Thyroid gland (tissue), 4 donors: ENCODE measurements around the gene SNAPC5.

Experiments
- POLR2A ChIP-seq, 2 donors: fragments of 450-650 bp; IDR thresholded peaks; one replicate each; pipeline ENCODE4 v1.6.1; 2017; ENCODE audit warnings: antibody characterized with exemption in 2 of 2, mild to moderate bottlenecking in 2 of 2, moderate library complexity in 1 of 2
- TF ChIP-seq, protein P1 (sequence below), 6 experiments: fragments of 200-600 bp in 3 of 6; fragments of 450-650 bp in 3 of 6; sonication (generic) in 3 of 6; IDR thresholded peaks; one replicate each; pipeline ENCODE4 v1.5.1; 2016 to 2019; ENCODE audit warnings: antibody characterized with exemption in 6 of 6, mild to moderate bottlenecking in 2 of 6, inconsistent platforms in 1 of 6, moderate library complexity in 1 of 6

DNA sequence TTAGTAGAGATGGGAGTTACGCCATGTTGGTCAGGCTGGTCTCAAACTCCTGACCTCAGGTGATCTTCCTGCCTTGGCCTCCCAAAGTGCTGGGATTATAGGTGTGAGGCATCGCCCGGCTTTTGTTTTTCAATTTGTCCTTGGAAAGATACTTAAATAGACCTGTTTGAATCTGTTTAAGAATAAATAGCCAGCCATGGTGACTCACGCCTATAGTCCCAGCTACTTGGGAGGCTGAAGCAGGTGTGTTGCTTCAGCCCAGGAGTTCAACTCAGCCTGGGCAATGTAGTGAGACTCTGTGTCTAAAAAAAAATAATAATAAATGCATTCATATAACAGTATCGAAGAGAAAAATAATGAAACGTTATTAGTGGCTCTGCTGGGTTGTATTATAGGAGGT is 17.3 kb downstream of the SNAPC5 start:
- TF ChIP-seq, protein P1, sequence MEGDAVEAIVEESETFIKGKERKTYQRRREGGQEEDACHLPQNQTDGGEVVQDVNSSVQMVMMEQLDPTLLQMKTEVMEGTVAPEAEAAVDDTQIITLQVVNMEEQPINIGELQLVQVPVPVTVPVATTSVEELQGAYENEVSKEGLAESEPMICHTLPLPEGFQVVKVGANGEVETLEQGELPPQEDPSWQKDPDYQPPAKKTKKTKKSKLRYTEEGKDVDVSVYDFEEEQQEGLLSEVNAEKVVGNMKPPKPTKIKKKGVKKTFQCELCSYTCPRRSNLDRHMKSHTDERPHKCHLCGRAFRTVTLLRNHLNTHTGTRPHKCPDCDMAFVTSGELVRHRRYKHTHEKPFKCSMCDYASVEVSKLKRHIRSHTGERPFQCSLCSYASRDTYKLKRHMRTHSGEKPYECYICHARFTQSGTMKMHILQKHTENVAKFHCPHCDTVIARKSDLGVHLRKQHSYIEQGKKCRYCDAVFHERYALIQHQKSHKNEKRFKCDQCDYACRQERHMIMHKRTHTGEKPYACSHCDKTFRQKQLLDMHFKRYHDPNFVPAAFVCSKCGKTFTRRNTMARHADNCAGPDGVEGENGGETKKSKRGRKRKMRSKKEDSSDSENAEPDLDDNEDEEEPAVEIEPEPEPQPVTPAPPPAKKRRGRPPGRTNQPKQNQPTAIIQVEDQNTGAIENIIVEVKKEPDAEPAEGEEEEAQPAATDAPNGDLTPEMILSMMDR (IDR thresholded peaks at IDR 0.05), result no peak
- TF ChIP-seq POLR2A (IDR thresholded peaks at IDR 0.05), result no peak
